ENCODE data around the gene NCAPD2. TPM values are rescaled to one million over a fixed set of nuclear protein-coding genes. Genes with fewer than 3 reads are reported as not detected.
A peak's percentile ranks its signal among the peaks of the same experiment; 100 is the strongest.

NCAPD2 gene
- total RNA-seq, 4 donors from 2014 or later = 18.5 to 25.9 (median 22.5) TPM

- TF ChIP-seq POLR2A (IDR thresholded peaks at IDR 0.05) (no peak), CTCF (IDR thresholded peaks at IDR 0.05) (no peak)
- no peak for DNase-seq (ENCODE audit: low spot score in 2 of 2)
- intact Hi-C loops (cut with DNase I; ENCODE audit: low total_unique reads) = loop anchor here (5.0 kb wide), 1 partner anchor 46 kb away; no protein-coding TSS in a partner anchor
- H3K4me3 ChIP-seq (ENCODE audit: low read depth, poor library complexity, severe bottlenecking) = no peak overlapping the region
These were observed 25.7 kb upstream of the NCAPD2 start for GRCh38 chr12:6468283-6468575.

- WGBS, 2 donors = 74 to 75% methylated on average over 6 of the region's 6 CpGs
- DNase-seq (ENCODE audit: low spot score in 2 of 2) = peak in 1 of 2 donors; percentile 81
- TF ChIP-seq POLR2A (IDR thresholded peaks at IDR 0.05) = no peak
- no peak for TF ChIP-seq CTCF (IDR thresholded peaks at IDR 0.05)
- intact Hi-C loops (cut with DNase I; ENCODE audit: low total_unique reads) = loop anchor here (5.0 kb wide), 1 partner anchor 47 kb away; no protein-coding TSS in a partner anchor
- no peak overlapping the region for H3K4me3 ChIP-seq (ENCODE audit: low read depth, poor library complexity, severe bottlenecking)
These were observed 24.8 kb upstream of the NCAPD2 start for GRCh38 chr12:6469092-6469491.

GRCh38 chr12:6469609-6470374, 24.1 kb upstream of the NCAPD2 start:
- intact Hi-C loops (cut with DNase I; ENCODE audit: low total_unique reads) = loop anchor here (5.0 kb wide), 1 partner anchor 47 kb away; no protein-coding TSS in a partner anchor

GRCh38 chr12:6470375-6471163, 23.3 kb upstream of the NCAPD2 start, which contains the start of gene VAMP1:
TSS of gene VAMP1 (minus strand) at chr12:6470677. CDS start at chr12:6470531, 146 bp downstream.
- WGBS, 2 donors = 0% methylated on average over 39 to 55 of the region's 69 CpGs
- peak within 1 kb of the TSS; percentile 61 for H3K4me3 ChIP-seq (ENCODE audit: low read depth, poor library complexity, severe bottlenecking)
- TF ChIP-seq CTCF (IDR thresholded peaks at IDR 0.05) (no peak), POLR2A (IDR thresholded peaks at IDR 0.05) (peak in 1 of 2 donors; percentile 95)
- intact Hi-C loops (cut with DNase I; ENCODE audit: low total_unique reads) = no loop called here
- DNase-seq (ENCODE audit: low spot score in 2 of 2) = peak; percentile 98 to 100

More at GRCh38 chr12:6469609-6470374, 24.1 kb upstream of the NCAPD2 start:
- TF ChIP-seq CTCF (IDR thresholded peaks at IDR 0.05) = no peak
- TF ChIP-seq POLR2A (IDR thresholded peaks at IDR 0.05) = no peak
- 24 to 29% methylated on average over 12 to 16 of the region's 16 CpGs for WGBS, 2 donors
- no peak for DNase-seq (ENCODE audit: low spot score in 2 of 2)
- peak overlapping the region; percentile 61 for H3K4me3 ChIP-seq (ENCODE audit: low read depth, poor library complexity, severe bottlenecking)

- intact Hi-C loops (cut with DNase I; ENCODE audit: low total_unique reads) = no loop called here
- no peak overlapping the region for H3K4me3 ChIP-seq (ENCODE audit: low read depth, poor library complexity, severe bottlenecking)
- no peak for DNase-seq (ENCODE audit: low spot score in 2 of 2)
- TF ChIP-seq CTCF (IDR thresholded peaks at IDR 0.05) = no peak
- no peak for TF ChIP-seq POLR2A (IDR thresholded peaks at IDR 0.05)
- WGBS, 2 donors = 48 to 78% methylated on average over 1 of the region's 1 CpG
These were observed 21.9 kb upstream of the NCAPD2 start for GRCh38 chr12:6471989-6472360.
